ENCODE results near the gene ZNF688.

GRCh38 chr16:30532285-30533145, 39.0 kb downstream of the ZNF688 start:
- TF ChIP-seq CTCF (IDR thresholded peaks at IDR 0.05; ENCODE audit: low read depth, low read length, poor library complexity, severe bottlenecking) (no peak), EZH2phosphoT487 (IDR thresholded peaks at IDR 0.05; ENCODE audit: borderline replicate concordance, low read length) (no peak)
